ENCODE data around the gene ANKRD10.

DNA sequence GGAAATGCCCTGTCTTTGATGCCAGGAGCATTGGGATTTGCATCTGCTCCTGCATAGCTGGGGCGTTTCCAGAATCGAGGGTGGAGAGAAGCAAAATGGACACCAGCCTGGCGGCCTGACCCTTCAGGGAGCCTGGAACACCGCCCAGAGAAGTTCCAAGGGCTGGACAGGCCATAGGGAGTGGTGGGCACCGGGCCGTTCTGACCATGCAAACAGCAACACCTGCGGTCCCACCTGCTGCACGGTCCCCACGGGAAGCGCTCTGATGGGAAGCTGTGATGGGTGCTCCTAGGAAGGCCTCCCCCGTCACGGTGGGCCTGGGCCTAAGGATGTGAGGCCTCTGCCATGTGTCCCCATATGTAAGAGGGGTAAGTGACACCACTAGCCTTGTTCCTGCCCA lies 34.2 kb upstream of the ANKRD10 start:
- TF ChIP-seq, protein P1, sequence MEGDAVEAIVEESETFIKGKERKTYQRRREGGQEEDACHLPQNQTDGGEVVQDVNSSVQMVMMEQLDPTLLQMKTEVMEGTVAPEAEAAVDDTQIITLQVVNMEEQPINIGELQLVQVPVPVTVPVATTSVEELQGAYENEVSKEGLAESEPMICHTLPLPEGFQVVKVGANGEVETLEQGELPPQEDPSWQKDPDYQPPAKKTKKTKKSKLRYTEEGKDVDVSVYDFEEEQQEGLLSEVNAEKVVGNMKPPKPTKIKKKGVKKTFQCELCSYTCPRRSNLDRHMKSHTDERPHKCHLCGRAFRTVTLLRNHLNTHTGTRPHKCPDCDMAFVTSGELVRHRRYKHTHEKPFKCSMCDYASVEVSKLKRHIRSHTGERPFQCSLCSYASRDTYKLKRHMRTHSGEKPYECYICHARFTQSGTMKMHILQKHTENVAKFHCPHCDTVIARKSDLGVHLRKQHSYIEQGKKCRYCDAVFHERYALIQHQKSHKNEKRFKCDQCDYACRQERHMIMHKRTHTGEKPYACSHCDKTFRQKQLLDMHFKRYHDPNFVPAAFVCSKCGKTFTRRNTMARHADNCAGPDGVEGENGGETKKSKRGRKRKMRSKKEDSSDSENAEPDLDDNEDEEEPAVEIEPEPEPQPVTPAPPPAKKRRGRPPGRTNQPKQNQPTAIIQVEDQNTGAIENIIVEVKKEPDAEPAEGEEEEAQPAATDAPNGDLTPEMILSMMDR (IDR thresholded peaks at IDR 0.05; ENCODE audit: extremely low read depth in 1 of 2, insufficient read depth in 1 of 2, low read depth in 1 of 2, low read length in 2 of 2): no peak
- TF ChIP-seq EZH2 (IDR thresholded peaks at IDR 0.05; ENCODE audit: borderline replicate concordance, low read depth, low read length, severe bottlenecking) (no peak), GATA2 (IDR thresholded peaks at IDR 0.05; ENCODE audit: insufficient read depth, insufficient read length, low read depth, low read length) (no peak), JUN (IDR thresholded peaks at IDR 0.05; ENCODE audit: borderline replicate concordance, insufficient read depth, insufficient read length, low read depth) (no peak), POLR2AphosphoS5 (IDR thresholded peaks at IDR 0.05; ENCODE audit: insufficient read depth, low read depth, low read length) (no peak), POLR2A (IDR thresholded peaks at IDR 0.05; ENCODE audit: low read depth, low read length) (no peak), MYC (IDR thresholded peaks at IDR 0.05; ENCODE audit: low read depth, low read length) (no peak), FOS (IDR thresholded peaks at IDR 0.05; ENCODE audit: borderline replicate concordance, insufficient read depth, low read length) (no peak)
- TF ChIP-seq, protein P2, sequence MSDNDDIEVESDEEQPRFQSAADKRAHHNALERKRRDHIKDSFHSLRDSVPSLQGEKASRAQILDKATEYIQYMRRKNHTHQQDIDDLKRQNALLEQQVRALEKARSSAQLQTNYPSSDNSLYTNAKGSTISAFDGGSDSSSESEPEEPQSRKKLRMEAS (IDR thresholded peaks at IDR 0.05; ENCODE audit: insufficient read depth, insufficient read length): no peak

Data from endothelial cell of umbilical vein (primary cell).